HG03175 (cell line): ENCODE measurements around the gene SLC25A22.

Source experiments
- ATAC-seq: cut with Tn5 transposase; IDR thresholded peaks from one replicate; pipeline ENCODE4 v1.9.1; 2021; ENCODE audit warnings: mild to moderate bottlenecking, moderate library complexity; ENCODE audit not compliant: unreplicated experiment

SLC25A22 gene

DNA sequence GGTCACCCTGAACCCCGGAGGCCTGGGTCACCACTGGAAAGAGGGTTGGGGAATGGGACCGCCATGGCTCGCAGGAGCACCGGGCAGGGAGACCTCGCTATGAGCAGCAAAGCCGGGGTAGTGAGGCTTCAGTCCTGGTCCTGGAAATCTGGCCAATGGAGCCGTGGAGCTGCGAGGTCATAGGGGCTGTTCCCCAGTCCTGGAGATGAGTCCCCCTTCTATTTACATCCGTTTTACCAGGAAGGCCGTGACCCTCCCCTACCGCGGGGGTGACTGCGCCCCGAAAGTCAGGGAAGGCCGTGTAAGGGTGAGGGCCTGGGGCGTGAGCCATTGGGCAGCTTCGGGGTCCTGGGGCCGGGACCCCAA, 6.5 kb upstream of the SLC25A22 start:
- ATAC-seq = no peak

DNA sequence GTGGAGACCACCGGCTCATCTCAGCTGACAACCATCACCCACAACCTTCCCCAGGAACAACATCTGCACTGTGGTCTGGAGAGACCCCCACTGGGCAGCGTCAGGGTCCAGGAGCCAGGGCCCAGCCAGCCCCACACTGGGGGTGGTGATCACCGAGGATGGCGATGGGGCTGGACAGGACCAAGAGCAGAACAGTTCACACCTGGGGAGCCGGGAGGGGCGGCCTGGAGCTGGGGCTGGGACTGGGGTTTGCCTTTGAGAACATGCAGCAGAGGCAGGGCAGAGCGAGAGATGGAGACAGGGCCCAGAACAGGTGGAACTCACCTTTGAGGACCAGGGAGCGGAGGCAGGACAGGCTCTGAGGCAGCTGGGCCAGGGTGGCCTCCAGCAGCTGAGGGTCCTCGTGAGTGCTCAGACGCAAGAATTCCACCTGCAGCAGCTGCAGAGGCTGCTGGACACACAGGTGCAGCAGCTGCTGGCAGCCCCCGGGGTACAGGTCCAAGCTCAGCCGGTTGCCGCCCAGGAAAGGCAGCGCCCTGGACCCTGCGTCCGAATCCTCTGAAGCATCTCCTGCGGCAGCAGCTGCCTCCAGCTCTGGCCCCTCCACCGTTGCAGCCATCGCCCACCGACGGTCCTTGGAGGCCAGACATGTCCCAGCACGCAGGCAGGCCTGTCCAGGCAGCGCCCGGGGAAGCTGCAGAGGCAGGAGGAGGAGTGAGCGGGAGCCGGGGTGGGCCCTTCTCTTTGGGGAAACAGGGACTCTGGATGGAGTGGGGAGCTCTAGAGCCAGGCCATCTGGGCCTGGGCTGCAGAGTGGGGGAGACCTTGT, 5.9 kb upstream of the SLC25A22 start:
- no peak for ATAC-seq

DNA sequence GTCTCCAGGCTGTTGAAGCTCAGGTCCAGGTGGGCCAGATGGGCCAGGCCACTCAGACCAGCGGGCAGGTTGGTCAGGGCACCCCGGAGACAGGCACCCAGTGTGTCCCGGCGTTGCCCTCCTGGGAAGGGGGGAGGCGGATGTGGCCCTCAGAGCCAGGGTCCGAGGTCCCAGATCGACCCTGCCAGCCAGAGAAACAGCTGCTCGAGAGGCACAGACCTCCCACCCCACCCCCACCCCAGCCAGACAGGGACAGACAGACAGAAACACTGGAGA, 5.3 kb upstream of the SLC25A22 start:
- no peak for ATAC-seq

DNA sequence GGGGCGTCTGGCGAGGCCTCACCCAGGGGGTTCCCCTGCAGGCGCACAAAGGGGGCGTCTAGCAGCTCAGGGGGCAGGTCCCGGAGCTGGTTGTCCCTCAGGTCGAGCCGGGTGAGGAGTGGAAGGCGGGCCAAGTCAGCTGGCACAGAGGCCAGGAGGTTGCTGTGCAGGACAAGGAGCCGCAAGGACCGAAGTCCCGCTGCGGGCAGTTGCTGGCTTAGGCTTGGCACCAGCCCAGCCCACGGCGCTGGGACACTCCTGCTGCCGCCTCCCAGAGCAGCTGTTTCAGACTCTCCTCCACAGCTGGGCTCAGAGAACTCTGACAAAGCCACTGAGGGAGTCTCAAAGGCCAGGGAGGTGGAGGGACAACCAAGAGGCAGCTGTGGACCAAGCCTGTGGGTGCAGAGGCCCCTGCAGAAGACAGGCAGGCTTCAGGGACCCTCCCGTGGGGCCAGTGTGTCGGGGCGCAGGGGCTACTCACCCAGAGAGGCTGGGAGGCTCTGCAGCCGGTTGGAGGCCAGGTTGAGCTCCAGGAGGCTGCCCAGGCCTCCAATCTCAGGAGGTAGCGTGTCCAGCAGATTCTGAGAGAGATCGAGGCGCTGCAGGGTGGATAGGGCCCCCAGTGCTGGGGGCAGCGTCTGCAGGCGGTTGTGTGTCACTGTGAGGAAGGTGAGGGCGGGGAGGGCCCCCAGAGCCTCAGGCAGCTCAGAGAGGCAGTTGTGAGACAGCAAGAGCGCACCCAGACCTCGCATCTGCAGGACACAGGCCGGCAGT, 4.8 kb upstream of the SLC25A22 start:
- no peak for ATAC-seq

DNA sequence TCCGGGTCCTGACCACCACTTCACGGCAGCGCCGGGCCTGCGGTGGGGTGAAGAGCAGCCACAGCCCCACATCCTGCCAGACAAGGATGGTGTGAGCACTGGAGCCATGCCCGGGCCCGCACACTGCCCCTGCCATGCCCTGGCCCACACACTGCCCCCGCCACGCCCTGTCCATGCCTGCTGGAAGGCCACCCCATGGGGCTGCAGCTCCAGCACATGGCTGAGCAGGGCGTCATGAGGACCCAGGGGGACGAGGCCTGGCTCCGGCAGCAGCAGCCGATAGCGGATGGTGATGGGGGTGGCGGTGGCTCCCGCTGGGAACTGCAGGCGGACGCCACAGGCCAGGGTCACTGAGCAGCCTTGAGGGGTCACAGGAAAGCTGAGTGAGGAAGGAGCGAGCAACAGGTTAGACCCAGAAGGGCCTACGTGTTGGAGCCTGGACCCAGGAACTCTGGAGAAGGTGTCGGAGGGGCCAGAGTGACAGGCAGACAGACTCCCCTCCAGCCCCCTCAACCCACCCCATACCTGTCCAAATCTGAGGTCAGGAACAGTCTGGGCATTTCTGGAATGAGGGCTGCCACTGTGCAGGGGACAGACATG, 4.0 kb upstream of the SLC25A22 start:
- ATAC-seq = no peak

DNA sequence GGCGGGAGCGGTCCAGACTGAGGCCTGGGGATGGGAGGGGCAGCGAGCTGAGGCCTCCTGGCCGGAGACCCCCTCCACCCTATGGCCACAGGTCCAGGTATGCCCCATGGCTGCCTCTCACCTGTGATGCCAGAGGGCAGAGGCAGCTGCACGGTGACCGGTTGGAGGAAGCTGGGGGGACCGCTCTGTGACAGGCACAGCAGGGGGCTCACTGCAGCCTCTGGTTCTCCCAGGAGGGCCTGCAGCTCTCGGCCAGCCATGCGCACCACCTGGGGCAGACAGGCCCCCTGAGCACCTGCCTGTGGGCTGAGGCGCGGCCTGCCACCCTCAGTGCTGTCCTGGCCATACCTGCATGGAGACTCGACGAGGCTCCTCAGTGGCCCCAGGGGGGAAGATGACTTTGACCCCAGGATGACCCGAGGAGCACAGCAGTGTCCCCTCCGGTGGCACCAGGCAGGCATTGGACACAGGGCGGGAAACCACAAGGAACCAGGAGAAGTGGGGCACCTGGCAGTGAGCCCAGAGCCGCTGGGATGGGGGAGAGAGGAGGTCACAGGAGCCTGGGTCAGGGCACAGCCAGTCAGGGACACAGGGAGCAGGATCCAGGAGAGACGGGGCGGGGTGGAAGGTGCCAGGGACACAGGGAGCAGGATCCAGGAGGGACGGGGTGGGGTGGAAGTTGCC, 3.2 kb upstream of the SLC25A22 start:
- ATAC-seq = no peak

DNA sequence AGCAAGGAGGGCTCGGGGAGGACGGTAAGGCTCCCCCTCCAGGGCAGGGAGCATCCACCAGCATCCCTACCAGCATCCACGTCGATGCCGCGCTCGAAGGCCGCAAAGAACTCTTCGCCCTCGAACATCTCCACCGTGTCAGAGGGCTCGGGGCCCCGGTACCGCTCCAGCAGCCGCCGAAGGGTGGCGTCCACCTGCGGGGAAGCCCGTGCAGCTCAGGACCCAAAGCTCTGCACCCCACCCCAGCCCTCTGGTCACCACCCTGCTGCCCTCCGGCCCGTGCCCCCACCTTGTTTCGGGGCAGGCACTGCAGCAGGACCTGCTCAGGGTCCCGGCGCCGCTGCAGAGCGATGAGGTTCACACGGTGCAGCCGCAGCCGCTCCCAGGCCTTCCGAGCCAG, 2.4 kb upstream of the SLC25A22 start:
- no peak for ATAC-seq

DNA sequence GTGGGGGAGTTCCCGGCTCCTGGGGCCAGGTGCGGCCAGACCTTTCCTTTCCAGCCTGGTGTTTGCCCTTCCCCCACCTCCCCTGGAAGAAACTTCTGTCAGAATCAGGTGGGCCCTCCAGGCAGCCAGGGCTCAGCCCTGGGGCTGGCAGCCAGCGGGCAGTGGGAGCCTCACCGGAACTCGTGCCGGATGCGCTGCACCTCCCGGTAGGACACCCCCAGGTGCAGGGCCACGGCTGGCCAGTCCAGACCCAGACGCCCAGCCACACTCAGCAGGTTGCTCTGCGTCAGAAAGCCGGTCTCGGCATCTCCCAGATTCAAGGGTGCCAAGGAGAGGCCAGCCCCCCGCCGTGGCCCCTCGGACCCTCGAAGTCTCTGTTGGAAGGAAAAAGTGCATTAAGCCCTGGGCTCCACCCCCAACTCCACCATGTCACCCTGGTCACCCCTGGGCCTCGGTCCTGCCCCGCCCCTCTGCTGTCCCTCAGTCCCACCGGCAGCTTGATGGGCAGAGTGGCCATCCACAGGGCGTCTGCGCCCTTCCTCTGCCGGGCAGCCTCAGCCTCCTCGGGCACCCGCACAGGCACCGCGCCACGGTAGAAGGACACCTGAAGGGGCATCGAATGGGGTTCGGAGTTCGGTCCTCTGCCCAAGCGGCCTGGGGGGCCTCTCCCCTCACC, 1.7 kb upstream of the SLC25A22 start:
- ATAC-seq = no peak

DNA sequence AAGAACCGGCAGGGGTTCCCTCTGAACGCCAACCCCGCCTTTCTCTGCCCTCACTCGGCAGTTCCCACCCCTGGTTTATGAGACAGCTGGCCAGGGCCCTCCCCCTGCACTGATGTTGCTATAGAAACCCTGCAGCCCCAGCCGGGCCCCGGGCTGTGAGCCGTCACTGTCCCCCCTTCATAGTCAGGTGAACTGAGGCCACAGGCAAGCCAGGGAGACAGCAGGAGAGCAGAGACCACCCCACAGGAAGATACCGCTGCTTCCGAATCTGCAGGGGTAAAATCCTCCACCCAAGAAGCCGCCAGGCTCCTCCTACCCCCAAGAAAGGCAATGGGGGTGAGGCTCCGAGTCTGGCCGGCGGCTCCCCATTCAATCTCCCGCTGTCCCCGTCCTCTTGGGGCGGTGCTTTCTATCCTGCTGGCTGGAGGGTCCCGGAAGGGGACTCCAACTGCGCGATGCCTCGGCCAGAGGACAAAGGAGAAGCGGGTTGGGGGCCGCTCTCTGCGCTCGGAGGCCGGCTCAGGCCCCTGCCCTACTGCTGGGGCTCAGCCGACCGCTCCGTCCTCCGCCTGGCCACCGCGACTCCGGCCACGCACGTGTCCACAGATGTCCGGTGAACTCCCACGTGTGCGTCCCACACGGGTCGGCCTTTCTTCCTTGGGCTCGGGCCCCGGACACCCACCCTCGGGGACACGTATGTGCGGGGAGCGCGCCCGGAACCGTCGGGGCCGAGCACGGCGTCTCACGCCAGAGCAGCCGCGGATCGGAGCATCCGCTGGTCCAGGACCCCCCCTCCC, 587 bp downstream of the SLC25A22 start:
- ATAC-seq = peak; percentile 44

DNA sequence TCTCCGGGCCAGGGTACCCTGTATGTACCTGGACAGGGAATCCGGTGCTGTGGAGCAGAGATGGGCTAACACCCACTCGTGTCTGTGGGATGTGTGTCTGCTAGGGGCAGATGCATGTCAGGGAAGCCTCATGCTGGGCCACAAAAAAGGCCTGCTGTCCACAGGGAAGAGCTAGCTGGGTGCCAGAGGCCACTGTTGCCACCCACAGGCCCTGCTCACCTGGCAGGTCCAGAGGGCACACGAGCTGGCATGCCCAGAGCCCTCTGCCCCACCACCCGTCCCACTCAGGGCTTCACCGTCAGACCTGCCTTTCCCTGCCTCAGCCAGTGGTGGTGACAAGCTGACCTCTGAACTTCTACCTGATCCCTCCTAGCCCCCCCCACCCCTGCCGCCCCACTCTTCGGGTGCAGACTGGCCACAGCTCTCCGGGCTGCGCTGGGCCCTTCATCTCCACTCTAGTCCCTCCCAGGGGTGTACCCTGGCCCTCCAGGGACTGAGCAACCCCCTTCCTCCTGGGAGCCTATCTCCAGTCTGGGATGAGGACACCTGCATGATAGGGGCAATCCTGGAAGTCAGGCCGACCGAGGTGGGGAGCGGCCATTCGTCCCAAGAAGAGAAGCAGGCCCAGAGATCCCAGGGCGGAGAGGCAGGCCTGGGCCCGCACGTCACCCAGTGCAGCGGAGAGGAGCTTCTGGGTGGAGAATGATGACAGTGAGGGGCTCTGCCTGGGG, 1.4 kb downstream of the SLC25A22 start:
- ATAC-seq = no peak

DNA sequence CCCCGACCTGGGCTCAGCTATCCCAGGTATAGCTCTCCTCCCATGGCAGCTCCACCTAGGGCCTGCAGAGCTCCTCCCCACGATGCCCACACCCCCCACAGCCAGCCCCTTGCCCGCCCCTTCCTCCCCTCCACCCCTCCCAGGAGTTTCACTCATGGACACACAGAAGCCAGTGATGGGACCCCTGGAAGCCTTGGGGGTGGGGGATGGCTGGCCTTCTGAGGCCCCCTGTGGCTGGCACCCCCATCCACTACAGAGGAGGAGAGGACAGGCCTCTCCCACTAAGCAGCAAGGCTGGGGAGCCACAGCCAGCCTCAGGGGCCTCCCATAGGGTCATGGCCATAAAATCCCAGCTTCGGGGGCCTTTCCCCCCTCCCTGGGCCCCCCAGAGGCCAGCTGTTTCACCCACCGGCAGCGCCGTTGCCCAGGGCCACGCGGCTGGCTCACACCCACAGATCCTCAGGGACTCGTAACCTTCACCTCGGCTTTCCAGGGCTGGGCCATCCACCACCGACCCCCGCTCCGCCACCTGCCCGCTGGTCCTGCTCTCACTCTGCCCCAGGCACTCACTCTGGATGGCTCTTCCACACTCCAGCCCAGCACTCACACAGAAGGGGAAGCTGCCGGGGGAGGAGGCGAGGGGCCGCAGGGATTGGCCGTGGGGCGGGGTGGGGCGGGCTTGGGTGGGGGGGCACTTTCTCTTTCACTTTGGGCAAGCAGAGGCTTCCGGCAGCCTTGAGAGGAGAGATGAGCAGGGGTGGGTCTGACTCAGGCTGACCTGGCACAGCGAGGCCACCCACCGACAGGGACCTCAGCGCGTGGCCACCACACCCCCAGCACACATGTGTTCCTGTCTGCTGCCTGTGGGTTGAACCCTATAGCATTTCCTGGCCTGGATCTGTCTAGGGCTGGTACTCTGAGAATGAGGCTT, 2.2 kb downstream of the SLC25A22 start:
- ATAC-seq = peak; percentile 28

DNA sequence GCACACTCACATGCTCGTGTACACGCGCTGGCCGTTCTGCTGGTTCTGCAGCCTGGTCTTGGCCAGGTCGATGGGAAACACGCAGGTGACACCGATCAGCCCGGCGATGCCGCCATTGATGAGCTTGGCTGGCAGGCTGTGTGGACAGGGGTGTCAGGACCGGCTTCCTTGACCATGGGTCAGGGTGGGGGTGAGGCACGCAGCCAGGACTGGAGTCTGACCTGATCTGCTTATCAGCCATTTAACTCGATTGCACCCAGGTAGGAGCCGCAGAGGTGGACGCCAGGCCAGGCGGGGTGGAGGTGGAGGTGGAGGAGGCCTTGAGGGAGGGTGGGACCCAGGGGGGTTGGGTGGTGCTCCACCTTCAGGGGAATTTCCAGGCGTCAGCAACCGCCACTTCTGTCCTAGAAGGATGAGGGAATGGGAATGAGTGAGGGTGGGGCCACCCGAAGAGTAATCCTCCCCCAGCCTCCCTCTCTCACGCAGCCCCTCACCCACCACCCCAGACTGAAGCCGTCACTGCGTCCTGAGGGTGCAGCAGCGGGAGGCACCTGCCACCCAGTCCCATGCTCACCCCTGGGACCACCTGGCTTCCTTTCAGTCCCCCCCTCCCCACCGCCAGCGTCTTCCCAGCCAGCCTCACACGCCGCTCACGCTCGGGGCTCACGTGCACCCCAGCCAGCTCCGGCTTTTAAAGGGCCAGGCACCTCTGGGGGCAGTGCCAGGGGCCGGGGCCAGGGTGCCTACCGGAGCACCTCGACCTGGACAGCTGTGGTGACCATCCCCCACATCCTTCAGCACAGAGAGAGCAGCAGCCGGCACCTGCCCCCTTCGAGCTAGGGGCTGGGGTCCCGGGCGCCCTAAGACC, 3.1 kb downstream of the SLC25A22 start:
- ATAC-seq = no peak

DNA sequence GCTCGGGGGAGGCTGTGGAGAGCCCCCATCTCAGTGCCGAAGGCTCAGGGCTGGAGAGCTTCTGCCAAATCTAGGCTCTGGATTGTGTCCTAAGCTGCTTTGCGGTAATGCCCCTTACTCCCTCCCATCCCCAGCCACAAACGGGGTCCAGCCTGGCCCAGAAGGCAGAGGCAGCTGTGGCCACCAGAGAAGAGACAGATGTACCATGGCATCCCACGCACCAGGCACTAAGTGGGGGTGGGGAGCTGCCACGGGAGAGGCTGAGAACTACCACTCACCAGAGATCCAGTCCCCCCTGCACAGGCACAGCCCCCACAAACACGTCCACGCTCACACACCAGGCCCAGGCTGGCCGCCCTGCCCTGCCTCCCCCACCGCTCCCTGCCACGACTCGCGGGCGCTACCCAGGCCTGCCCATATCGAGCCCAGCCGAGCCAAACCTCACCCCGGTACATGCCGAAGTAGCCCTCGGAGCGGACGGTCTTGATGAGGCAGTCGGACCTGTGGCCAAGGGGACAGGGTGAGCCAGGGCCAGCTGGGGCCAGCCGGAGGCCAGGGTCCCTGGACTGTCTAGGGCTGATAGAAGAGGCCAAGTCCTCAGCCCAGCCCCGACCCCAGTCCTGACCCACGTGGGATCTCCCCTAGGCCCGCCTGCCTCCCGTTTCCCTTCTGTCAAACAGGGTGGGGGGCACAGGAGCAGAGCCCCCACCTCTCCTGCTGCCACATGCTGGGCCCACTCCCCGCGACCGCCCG, 3.9 kb downstream of the SLC25A22 start:
- no peak for ATAC-seq

DNA sequence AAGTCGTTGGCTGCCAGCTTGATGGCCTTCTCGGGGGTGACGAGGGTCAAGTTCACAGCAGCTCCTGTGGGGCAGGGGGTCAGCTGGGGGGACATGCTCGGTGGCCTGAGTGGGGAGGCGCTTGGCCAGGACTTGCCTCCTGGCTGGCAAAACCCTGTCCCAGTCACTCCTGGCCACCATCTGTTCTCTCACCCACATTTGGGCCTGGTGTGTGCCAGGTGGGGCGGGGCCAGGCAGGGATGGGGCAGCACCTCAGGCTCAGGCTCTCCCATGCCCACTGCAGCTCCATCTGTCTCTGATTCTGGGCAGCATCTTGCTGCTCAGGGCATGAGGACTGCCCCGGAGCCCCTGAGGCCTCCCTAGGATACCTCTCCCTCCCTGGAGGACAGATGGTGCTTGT, 4.5 kb downstream of the SLC25A22 start:
- ATAC-seq = no peak

DNA sequence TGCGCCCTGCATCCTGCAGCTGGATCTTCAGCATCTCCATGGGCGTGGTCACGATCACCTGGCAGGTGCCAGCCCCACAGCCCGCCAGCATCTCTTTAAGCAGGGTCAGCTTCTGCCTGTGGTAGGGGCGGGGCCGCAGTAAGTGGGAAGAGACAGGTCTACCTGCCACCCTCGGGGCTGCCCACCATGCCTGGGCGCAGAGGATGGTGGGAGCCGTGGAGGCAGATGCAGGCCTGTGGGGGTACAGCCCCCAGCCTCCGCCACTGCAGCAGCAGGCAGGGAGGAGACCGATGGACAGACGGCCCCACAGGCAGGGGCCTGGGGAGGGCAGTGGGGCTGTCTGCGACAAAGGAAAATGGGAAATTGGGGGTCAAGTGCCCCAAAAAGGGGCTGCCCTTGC, 5.2 kb downstream of the SLC25A22 start:
- no peak for ATAC-seq

DNA sequence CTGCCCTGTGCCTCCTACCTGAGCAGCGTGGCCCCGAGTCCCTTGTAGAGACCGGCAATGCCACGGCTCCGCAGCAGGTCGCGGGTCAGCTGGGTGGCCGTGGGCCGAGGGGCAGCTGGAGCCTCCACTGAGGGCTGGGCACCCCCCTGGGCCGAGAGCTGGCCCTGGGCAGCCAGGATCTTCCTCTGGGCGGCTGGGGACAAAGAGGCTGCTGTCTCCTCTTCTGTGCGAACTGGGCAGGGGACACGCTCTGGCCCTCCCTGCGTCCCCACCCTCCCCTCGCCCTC, 5.6 kb downstream of the SLC25A22 start:
- no peak for ATAC-seq
